GM10266 (cell line): Measurements from ENCODE around the gene PLCB2.

Experiments
- DNase-seq: peaks from one replicate; pipeline ENCODE4 v3.0.0; 2012; ENCODE audit errors: extremely low spot score
- TF ChIP-seq, protein P1 (sequence below): IDR thresholded peaks from 2 replicates; pipeline ENCODE4 v1.5.1; 2012; ENCODE audit warnings: mild to moderate bottlenecking, low read depth; ENCODE audit not compliant: control insufficient read depth, insufficient read depth; ENCODE audit errors: missing control alignments

The PLCB2 gene

DNA sequence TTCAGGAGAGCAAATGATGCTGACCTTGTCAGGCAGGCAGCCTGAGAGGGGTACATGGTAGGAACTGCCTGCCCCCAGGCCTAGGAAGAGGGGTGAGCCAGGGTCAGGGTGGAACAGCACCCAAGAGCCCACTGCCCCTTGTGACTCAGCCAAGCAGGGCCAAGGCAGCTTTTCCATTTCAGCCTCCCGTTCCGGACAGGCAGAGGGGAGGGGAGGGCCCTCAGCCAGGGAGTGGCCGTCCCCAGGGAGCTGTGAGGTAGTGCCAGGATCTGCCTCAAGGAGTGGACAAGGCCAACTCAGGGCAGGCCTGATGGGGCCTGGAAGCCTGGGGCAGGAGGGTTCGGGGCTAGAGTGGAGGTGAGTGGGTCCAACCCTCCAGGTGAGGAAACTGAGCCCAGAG lies 19.8 kb downstream of the PLCB2 start:
- TF ChIP-seq, protein P1, sequence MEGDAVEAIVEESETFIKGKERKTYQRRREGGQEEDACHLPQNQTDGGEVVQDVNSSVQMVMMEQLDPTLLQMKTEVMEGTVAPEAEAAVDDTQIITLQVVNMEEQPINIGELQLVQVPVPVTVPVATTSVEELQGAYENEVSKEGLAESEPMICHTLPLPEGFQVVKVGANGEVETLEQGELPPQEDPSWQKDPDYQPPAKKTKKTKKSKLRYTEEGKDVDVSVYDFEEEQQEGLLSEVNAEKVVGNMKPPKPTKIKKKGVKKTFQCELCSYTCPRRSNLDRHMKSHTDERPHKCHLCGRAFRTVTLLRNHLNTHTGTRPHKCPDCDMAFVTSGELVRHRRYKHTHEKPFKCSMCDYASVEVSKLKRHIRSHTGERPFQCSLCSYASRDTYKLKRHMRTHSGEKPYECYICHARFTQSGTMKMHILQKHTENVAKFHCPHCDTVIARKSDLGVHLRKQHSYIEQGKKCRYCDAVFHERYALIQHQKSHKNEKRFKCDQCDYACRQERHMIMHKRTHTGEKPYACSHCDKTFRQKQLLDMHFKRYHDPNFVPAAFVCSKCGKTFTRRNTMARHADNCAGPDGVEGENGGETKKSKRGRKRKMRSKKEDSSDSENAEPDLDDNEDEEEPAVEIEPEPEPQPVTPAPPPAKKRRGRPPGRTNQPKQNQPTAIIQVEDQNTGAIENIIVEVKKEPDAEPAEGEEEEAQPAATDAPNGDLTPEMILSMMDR, result no peak
- peak; percentile 26 for DNase-seq

DNA sequence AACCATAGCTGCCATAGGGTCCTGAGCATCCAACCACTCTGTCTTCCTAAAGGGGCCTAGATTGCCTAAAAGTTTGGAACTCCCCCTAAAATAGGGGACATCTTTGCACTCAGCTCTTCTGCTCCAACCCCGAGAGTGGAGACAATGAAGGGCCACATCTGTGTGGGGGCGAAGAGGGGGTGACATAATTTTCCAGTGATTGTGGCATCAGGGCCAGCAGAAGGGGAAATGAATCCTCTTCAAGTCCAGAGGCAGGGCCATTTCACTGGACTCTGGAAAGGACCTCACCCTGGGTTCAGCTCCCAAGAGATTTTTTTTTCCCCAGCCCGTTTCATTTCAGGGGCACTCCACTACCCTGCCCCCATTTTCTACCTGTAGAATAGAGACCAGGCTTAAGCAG lies 20.2 kb downstream of the PLCB2 start:
- no peak for DNase-seq
- TF ChIP-seq, protein P1, result no peak

DNA sequence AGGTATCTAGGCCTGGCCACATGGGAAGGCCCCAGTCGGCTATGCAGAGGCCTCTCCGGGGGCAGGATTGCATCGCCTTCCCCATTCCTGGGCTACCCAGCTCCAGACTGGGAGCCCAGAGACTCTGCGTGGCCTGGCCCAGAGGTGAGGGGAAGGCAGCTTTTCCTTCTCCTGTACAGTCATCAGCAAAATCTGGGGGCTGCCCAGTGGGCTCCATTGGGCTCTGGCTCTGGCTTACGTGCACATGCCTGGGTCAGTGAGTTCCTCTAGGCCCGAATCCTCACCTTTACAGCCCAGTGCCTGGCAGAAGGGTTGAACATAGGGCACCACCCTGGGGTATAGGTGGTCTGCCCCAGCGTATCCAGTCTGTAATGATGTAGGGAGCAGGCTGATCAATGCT lies 20.9 kb downstream of the PLCB2 start:
- DNase-seq, result no peak
- TF ChIP-seq, protein P1, result no peak

DNA sequence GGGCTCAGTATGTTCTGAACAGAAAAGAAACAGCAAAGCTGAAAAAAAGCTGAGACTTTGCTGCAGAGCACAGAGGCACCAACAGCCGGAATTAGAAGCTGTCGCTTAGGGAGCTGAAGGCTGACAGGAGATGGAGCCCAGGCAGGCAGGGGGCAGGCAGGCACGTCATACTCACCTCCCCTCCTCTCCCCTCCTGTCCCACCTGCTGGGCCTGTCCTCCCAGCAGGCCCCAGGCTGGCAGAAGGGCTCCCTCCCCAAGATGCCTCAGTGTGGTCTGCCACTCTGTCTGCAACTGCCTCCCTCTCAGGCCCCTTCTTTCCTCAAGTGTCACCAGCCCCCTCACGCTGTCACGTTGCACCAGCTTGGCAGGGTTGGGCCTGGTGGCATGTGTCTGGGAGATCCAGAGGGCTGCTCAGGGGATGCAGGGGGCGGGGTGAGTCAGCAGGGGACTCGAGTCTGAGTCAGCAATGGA lies 21.6 kb downstream of the PLCB2 start:
- no peak for DNase-seq
- TF ChIP-seq, protein P1, result no peak

DNA sequence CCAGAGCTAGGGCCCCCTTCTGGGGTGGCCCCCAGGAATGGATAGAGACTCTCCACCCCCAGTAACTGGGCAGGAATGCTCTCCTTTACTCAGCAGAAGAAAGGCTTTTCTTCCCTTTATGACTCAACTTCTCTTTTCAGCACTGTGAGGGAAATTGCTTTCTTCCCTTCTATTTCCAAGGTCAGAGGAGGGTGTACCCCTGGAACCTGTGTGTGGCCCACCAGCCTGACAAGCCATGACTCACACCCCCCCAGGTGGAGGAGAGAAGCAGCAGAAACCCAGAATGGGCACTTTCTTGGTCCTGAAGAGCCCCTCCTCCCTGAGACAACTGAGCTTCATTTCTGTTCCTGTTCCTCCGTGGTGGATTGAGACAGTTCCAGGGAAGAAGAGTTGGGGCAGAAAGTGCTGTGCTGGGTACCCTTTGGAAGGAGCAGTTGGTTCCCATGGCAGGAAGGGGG lies 22.2 kb downstream of the PLCB2 start:
- TF ChIP-seq, protein P1, result no peak
- no peak for DNase-seq

DNA sequence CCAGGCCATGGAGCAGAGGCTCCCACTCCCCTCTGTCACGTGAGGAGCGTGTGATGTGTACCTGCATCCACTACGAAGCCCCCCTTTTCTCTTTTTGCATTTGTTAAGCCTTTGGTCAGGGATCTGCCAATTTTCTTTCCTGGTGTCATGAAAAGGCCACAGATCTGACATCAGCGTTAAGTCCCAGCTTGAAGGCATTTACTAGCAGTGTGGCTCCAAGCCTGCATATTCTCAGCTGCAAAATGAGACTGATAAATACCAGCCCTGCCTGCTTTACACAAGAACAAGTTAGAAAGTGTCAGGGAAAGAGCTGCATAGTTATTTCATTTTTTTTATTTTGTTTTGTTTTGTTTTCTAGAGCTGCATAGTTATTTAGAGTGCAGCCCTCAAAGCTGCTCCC lies 22.6 kb downstream of the PLCB2 start:
- TF ChIP-seq, protein P1, result no peak
- no peak for DNase-seq

DNA sequence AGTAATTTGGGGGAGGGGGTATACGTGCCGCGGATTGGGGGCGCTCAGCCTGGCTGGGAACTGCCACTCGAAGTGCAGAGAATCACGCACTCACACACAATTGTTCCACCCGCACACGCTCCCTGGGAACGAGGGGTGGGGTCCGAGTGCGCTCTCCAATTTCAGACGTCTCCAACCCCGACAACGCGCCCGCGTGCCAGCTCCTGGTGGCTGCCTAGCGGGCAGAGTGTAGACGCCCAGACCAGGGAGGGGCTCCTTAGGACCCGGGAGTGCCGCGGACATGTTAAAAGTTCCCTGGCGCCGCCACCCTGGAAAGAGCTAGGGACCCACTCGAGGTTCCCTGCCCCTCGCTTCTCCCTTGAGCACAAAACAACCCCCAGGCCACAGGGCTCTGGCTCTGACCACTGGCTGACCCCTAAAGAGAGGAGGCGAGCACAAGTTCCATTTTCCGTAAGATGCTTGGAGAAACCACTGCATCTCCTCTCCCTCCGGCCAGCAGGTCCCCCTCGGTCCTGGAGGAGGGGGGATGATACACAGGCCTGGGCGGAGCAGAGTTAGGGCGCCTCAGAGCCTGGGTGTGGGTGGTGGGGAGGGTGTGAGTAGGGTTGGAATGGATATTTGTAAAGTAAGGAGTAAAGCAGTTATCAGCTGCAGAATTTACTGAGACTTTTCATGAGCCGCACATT lies 24.0 kb downstream of the PLCB2 start:
- no peak for DNase-seq
- TF ChIP-seq, protein P1, result no peak
